Hypothalamus (tissue), 51 donors: ENCODE data around the gene BCAS3.

ENCODE experiments used
- DNase-seq, 51 donors: peaks; one replicate each; lab custom pipeline; 2025; lab: John Stamatoyannopoulos, UW

BCAS3 gene

GRCh38 chr17:61209106-61209439, 531.4 kb downstream of the BCAS3 start:
- DNase-seq = peak in 1 of 51 donors; percentile 46

- peak in 24 of 51 donors; percentile 2 to 69 (median 14) for DNase-seq
These were observed 531.9 kb downstream of the BCAS3 start for GRCh38 chr17:61209525-61209924.

GRCh38 chr17:61211236-61211635, 533.6 kb downstream of the BCAS3 start:
- DNase-seq = no peak

- no peak for DNase-seq
These were observed 535.0 kb downstream of the BCAS3 start for GRCh38 chr17:61212655-61213054.

- no peak for DNase-seq
These were observed 537.1 kb downstream of the BCAS3 start for GRCh38 chr17:61214753-61215152.

- no peak for DNase-seq
These were observed 538.4 kb downstream of the BCAS3 start for GRCh38 chr17:61216066-61216465.

- DNase-seq = no peak
These were observed 540.3 kb downstream of the BCAS3 start for GRCh38 chr17:61217878-61218437.

- DNase-seq = no peak
These were observed 540.8 kb downstream of the BCAS3 start for GRCh38 chr17:61218438-61218837.

GRCh38 chr17:61219460-61219859, 541.8 kb downstream of the BCAS3 start:
- peak in 1 of 51 donors; percentile 6 for DNase-seq

- no peak for DNase-seq
These were observed 543.5 kb downstream of the BCAS3 start for GRCh38 chr17:61221181-61221580.

GRCh38 chr17:61221597-61222471, 544.2 kb downstream of the BCAS3 start:
- no peak for DNase-seq

GRCh38 chr17:61223725-61224124, 546.1 kb downstream of the BCAS3 start:
- no peak for DNase-seq

GRCh38 chr17:61225178-61225882, 547.7 kb downstream of the BCAS3 start:
- DNase-seq = no peak

GRCh38 chr17:61227866-61228265, 550.2 kb downstream of the BCAS3 start:
- no peak for DNase-seq

GRCh38 chr17:61230461-61230860, 552.8 kb downstream of the BCAS3 start:
- no peak for DNase-seq

- no peak for DNase-seq
These were observed 553.5 kb downstream of the BCAS3 start for GRCh38 chr17:61230972-61231820.

- no peak for DNase-seq
These were observed 555.2 kb downstream of the BCAS3 start for GRCh38 chr17:61232871-61233270.

GRCh38 chr17:61233991-61234750, 556.5 kb downstream of the BCAS3 start:
- no peak for DNase-seq

GRCh38 chr17:61235001-61235826, 557.6 kb downstream of the BCAS3 start:
- no peak for DNase-seq
